ENCODE measurements around the gene MEF2D.

DNA sequence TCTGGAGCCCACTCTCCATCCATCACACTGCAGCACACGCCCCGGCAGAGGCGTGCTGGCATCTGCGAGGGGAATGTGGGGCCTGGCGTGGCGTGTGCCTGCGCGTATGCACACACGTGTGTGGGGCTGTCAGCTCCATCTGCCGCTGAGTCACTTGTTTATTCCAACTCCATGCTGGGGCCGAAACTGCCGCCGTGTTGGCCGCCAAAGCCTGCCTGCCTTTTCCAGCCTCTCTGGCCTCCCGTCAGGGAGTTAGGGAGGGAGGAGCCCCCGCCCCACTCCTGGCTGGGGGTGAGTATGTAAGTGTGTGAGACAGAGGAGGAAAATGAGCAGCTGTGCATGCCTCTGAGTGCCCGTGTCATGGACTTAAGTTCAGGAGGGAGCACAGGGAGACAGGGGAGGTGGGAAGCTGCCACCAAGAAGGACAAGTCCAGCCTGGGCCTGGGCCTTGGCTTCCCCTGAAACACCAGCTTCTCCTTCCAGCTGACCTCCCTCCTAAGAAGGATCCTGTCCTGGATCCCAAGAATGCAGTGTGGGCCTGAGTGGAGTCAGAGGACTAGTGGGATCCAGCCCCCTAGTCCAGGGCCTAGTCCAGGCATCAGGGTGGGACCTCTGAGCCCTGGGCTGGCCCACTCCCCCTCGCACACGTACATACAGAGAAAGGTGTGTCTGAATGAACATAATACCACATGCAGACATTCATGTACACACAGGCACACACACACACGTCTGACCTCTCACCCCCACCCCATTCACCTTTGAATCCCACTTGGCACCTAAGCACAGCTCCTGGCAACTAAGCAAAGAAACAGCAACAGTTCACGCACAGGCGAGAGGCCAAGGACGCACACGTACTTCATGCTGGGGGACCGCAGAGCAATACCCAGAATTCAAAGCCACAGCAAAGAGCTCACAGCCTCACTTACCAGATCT lies 24.7 kb downstream of the MEF2D start:
- no peak for TF ChIP-seq POLR2A (IDR thresholded peaks at IDR 0.05)
- TF ChIP-seq EP300 (IDR thresholded peaks at IDR 0.05): peak in 1 of 4 donors; percentile 23
- TF ChIP-seq POLR2AphosphoS5 (IDR thresholded peaks at IDR 0.05): peak; percentile 26 to 37
